Measurements from ENCODE around the gene FBXW8.

Gene FBXW8

DNA sequence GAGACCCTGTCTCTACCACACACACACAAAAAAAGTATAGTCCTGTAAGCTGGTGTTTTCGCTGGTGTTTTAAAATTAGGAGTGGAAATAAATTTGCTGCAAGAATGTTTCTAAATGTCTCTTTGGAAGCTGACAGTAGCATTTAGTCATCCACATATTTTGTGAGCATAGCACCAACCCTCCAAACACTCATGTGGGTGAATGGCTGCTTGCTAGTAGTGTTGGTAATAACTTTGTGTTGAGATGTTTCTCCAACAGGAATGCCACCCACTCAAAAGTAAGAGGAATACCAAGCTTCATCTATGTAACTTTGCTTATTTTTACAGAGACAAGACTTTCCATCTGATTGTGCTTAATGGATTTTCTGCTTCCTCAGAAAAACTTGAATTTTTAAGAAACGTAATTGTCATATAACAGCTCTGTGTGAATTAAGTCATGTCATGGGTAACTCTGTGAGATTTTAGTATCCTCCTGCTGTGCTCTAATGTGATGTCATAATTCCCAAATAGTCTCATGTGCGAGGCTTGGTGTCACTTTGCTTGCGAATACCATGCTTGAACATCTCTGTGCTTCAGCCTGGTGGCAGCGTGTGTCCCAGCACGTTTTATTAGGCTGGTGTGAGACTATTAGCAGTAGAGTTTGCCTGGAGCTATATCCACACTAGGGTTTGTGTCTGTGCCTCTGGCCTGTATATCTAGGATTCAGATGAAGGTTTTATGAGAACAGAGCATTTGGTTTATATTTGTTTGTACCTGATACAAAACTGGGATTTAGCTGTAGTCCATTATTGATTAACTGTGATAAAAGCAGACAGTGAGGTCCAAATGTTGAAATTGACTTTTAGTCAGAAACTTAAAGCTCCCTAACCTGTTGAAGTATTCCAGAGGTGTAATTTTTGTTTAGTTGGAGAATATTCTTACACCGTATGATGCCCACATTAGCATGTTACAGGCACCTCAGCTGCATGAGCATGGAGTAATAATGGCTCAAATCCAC is 80.5 kb downstream of the FBXW8 start:
- in situ Hi-C loops (cut with MboI; ENCODE audit: low sequenced_read_pairs), result no loop called here

DNA sequence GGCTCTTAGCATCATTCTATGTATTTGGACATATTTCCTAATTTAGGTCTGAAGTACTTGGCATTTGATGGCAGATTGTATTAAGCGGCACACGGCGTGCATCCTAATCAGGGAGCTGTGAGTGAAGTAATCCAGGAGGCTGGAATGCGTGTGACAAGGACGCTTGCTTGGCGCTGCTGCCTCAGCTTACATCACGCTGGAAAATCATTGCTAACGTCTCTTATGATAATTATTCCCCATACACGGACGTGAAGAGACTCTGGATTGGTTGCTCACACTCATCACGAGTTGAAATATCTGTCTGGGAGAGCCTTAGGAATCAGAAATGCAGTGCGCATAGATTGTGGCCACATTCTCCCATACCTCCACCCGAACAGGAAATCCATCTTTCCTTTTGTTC is 85.3 kb downstream of the FBXW8 start:
- in situ Hi-C loops (cut with MboI; ENCODE audit: low sequenced_read_pairs), result no loop called here

DNA sequence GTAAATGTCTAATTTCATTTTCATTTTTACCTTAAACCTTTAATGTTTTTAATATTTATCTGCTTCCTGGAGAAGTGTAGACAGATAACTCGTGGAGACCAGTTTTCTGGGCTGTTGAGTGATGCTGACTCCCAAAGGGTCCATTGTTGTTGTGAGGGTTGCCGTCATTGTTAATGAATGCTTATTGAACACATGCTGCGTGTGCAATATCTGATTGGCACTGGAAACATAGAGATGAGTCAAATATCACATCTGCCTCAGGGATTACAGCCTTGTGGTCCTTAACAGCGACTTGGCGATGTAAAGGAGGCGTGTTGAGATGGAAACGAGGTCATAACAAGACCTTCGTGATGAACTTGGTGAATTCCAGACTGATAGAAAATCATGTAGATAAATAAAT is 85.9 kb downstream of the FBXW8 start:
- in situ Hi-C loops (cut with MboI; ENCODE audit: low sequenced_read_pairs), result no loop called here

DNA sequence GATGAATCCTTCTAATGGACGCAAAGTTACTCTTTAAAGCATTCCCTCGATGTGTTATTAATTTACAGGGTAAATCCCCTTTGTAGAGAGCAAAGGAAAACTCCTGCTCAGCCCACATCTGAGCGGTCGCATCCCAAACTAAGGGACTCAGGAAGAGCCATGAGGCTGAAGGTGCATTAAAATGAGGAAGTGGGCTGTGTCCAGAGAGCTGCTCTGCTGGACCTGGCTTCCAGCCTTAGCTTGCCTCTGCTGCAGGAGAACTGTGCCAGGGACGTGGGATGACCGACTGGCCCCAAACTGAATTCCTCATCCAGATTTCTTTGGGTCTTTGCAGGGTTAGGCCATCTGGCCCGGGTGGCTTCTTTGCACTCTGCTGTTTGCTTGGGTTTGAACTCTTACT is 88.3 kb downstream of the FBXW8 start:
- in situ Hi-C loops (cut with MboI; ENCODE audit: low sequenced_read_pairs), result no loop called here

DNA sequence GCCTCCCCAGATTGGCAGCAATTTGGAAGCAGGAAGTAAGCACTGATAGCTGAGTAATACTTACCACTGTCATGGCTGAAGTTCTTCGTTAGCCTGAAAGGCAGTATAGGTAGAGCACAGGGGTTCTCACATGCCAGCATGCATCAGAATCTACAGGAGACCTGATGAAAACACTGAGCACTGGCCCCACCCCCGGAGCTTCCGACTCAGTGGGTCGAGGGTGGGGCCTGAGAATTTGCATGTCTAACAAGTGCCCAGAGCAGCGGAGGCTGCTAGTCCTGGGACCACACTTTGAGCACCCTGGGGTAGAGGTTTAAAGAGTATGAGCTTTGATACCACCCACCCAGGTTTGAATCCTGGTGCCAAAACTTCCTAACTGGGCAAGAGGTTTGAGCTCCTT is 89.6 kb downstream of the FBXW8 start:
- in situ Hi-C loops (cut with MboI; ENCODE audit: low sequenced_read_pairs), result no loop called here

DNA sequence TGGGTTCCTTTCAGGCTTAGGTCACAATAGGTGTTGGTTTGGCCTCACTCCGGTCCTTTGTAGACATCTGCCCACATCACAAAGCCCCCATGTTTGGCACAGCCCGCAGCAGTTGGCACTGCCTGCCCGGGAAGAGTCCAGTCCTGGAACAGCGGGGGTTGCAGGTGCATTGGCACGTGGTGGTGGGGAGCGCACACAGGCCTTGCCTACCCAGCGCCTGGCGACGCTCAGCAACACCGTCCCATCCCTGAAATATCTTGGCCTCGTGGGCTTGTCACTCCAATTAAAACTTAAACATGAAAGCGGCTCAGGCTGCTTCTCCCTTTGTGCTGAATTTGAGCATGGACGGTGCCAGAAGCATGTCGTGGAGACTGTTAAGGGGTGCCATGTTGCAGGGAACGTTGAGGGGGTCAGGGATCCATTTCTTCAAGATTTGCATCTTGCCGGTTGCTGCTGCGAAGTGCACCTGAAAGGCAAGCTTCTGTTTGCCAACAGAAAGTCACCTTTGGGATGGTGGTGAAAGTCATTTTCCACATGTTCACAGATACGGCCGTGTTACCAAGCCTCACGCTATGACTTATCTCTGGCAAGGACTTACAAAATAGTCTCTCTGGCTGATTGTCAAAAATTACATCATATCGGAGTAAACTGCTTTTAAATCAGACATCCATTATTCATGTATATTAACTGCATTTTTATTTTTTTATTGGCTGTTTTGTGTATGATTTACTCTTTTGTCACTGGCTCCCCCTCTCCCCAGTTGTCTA is 91.5 kb downstream of the FBXW8 start:
- in situ Hi-C loops (cut with MboI; ENCODE audit: low sequenced_read_pairs), result no loop called here

DNA sequence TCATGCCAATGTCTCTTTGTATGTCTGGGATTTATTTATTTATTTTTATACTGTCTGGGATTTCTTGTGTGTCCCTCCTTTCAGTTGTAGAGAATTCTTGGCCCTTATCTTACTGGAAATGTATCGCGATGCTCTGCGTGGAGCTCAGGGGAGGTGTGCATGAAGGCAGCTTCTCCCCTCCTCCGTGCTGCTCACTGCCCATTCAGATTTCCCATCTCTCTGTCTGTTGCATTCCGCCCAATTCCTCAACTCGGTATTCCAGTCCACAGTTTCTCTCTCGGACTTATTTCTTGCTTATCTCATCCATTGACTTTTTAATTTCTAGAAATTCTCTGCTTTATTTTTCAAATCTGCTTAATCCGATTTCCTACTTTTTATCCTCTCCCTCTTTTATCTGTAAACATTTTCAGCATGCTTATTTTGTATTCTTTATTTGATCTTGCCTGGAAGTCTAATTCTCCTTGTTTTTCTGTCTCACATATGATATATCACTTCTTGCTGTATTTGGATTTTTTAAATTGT is 93.2 kb downstream of the FBXW8 start:
- in situ Hi-C loops (cut with MboI; ENCODE audit: low sequenced_read_pairs), result no loop called here

DNA sequence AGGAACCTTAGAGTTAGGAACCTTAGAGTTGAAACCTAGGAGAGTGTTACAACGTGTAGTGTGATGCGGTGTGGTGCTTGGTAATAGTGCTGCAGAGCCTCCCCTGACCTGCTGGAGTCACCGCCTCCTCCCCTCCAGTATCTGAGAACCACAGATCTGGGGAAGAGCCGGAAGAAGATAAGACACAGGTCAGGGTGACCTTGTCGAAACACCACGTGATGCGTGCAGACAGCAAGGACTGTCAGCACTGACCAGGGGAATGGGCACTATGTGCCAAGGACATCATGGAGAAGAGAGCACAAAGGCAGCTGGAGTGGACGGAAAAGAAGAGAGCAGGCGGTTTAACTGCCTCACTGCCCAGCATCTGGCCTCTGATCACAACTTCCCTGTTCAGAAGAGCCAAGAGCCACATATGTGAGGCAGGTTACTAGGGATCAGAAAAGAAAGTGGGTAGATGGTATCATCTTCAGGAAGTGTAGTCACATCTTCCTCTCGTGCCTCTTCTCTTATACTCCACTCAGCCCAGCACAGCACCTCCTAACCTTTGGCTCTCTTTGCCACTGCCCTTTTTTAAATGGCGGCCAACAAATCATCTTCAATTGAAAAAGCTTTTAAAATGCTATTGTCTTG is 94.8 kb downstream of the FBXW8 start:
- in situ Hi-C loops (cut with MboI; ENCODE audit: low sequenced_read_pairs), result no loop called here

DNA sequence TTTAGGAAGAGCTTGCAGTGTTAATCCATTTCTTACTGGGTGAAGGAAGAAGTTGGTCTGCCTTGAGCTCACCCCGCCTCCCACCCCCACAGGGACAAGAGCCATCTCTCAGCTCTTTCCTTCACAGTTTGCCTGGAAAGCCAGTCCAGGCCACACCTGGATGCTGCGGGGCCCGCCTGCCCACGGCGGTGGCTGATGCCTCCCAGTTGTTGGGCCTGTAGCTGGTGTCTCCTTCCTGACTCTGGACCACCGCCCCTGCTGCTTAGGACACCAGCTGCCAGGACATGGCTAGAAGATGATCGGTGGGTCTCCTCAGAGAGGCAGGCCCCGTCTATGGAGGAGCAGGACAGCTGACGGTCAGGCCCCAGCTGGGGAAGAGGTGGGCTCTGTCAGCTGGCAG is 95.6 kb downstream of the FBXW8 start:
- in situ Hi-C loops (cut with MboI; ENCODE audit: low sequenced_read_pairs), result no loop called here

DNA sequence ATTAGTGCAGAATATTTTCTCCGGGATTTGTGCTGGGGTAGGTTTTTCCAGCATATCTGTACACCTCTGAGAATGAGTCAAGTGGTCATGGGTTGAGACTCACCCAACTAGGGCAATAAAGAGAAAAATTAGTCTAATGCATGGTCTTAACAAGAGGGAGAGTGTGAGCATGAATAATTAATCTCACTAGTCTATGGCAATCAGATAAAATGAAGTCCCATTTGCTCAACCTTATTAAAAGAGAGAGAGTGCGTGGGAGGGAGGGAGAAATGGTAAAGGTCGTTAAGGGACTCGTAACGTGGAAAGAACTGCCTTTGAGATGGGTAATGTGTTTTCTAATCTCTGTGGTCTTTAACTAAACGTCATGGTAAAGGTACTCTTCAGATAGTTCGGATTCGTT is 96.8 kb downstream of the FBXW8 start:
- in situ Hi-C loops (cut with MboI; ENCODE audit: low sequenced_read_pairs), result no loop called here

DNA sequence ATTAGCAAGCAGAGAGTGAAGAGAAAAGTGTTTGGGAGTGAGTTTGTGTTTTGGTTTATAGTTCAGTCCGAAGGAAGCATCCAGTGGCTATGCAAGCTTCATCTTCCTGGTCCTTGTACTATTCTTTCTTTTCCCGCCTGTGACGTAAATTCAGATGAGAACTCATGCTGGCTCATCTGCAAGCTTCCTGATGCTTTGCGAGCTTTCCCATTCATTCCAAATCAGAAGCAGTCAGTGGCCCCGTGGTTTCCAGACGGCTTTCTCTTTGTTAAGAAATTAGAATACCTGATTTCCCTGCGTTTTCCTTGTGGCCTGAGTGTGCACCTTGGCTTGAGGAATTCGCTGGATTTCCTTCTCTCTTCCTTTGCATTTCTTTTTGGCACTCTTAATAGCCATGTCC is 99.0 kb downstream of the FBXW8 start:
- in situ Hi-C loops (cut with MboI; ENCODE audit: low sequenced_read_pairs), result no loop called here

DNA sequence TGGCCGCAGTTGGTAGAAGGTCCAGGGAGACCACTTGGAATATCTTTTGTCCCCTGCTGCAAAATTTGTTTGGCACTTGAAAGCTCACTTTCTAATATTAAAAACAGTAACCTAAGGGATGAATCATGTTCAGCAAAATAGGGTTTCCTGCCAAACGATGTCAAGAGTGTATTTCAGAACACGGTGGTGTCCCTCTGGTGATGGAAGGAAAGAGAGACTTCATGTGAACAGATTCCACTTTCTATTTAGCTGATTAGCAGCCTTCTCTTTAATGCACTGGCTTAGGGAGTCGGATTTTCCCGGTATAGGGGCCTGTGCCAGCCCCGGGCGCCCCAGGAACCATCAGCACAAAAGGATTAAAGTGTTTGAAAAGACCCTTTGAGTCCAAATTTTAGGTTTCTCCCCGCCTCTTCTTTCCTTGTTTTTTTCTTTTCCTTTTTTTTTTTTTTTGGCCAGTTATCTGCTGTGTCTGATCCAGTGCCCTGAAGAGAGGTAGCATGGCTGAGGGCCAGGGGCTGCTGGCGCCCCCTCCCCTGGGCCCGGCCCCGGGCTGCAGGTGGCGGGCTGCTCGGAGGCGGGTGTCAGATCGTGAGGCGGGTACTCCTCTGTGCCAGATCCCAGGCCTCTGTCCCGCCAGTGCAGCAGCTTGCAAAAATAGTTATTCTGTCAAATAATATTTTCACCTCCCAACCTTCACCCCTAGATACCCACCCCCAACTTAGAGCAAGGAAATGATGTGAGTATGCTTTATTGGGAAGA is 100.1 kb downstream of the FBXW8 start:
- in situ Hi-C loops (cut with MboI; ENCODE audit: low sequenced_read_pairs), result no loop called here

DNA sequence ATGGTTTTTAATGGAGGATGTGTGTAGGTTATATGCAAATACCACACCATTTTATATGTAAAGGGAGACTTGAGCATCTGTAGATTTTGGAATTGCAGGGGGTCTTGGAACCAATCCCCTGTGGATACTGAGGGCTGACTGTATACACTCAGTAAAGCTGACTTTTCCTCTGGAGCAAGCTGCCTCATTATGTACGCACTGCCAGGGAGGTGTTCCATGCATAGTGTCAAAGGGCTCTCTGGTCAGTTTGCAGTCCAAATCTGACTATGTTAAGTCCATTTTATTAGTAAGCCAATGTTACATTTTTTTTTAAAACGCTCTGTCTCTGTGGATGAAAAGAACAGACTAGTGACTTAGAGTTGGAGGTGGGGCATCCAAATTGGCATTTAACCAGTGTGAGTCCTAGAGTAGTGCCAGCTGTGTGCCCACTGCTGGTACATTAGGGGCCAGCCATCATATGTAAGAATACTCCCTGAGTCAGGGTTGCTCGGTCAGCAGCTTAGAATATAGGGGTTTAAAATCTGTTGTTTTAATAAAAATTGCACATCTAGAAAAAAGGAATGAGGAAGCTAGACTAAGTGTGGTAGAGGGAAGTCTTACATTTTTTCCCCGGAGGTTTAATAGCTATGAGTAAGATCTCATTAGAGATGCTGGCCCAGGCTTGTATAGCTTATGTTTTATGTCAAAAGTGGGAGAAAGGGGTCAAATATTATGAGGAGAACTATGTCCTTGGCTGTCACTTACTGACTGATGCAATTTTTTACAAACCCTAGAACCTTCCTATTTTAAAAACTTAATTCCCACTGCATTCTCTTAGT is 101.4 kb downstream of the FBXW8 start:
- in situ Hi-C loops (cut with MboI; ENCODE audit: low sequenced_read_pairs), result no loop called here

DNA sequence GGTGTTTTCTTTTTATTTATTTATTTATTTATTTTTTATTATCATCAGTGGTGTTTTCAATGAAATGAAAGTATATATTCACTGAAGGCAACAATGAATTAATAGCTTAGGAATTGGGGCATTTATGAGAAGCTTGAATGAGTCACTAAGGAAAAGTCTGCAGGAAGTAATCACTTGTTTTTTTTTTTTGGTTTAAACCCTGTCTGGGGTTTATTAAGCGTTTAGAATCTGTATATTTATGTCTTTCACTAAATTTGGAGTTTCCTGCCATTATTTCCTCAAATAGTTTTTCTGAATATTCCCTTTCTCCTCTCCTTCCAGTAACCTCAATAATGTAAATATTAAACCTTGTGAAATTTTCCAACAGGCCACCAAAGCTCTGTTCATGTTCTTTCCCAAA is 103.0 kb downstream of the FBXW8 start:
- in situ Hi-C loops (cut with MboI; ENCODE audit: low sequenced_read_pairs), result no loop called here

DNA sequence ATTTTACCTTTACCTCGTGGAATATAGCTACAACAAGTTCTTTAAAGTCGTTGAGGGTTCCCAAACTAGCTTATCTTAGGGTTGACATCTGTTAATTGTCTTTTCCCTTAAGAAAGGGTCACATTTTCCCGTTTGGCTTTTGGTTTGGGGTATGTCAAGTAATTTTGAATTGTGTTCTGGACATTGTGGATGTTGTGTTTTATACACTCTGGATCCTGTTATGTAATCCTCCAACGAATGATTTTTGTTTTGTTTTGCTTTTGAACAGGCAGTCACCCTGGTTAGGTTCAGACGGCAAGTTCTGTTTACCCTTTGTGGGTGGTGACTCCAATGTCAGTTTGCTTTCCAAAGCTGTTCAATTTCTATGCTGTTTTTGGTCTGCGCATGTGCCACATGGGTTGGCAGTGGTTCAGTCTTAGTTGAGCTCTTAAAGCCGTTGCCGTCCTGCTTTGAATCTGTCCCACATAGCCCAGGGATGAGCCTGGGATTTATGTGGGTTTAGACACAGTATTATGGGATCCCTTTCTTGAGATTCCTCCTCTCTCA is 103.7 kb downstream of the FBXW8 start:
- in situ Hi-C loops (cut with MboI; ENCODE audit: low sequenced_read_pairs), result no loop called here

DNA sequence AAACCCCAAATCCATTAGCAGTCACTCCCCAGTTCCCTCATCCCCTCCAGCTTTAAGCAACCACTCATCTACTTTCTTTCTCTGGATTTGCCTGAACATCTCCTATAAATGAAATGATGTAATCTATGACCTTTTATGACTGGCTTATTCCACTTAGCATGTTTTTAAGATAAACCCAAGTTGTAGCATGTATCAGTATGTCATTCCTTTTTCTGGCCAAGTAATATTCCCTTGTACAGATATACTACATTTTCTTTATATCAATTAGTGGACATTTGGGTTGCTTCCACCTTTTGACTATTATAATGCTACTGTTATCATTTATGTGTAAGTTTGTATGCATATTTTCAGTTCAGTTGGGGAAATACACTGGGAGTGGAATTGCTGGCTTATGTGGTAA is 105.1 kb downstream of the FBXW8 start:
- in situ Hi-C loops (cut with MboI; ENCODE audit: low sequenced_read_pairs), result no loop called here

DNA sequence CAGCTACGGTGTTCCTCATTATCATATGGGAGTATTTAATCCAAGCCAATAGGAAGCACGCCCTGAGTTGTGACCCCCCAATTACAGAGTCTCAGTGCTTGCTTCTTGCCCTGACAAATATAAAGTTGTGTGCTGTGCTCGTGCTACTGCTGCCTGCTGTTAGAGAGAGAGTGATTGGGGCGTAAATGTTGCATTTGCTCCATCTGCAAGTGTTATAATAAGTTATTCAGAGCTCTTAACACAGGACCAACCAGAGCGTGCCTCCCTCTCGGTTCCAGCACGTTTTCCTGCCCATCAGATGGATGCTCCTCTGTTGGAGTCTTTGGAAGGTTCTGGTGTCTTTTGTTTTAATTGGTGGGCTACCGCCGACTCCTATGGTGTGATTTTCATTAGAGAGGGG is 107.1 kb downstream of the FBXW8 start:
- in situ Hi-C loops (cut with MboI; ENCODE audit: low sequenced_read_pairs), result no loop called here

DNA sequence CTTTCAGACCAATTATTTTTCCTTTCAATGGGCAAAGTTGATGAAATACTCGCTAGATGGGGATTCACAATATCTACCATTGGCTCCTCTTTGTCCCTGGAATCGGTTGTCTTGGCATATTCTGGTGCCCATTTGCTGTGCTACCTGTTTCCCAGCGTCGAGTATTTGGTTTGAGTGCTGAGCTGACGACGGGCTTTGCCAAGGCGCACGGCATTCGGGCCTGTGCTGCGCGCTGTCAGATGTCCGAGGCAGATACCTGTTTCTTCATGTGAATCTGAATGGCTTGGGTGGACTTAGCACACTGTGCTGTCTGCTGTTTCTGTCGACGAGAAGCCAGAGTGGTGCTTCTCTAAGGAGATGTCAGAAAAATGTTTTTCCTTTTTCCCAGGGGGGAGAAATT is 107.5 kb downstream of the FBXW8 start:
- in situ Hi-C loops (cut with MboI; ENCODE audit: low sequenced_read_pairs), result no loop called here

DNA sequence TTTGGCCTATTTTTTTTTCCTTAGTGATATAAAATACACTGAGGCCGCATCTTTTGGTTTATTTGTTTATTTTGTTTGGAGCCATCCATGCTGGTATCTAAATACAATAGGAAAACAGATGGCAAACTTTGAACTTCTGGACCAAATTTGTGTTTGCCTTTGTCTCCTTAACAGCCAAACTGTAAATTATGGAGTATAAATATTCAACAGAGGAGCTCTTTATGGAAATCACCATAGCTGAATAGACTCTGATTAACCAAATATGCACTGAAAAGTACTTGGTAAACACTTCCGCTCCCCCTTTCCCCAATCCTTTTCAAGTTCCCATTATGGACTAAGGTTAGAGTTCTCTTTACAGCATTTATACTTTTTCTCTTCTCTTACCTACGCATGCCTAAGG is 107.9 kb downstream of the FBXW8 start:
- in situ Hi-C loops (cut with MboI; ENCODE audit: low sequenced_read_pairs), result no loop called here

DNA sequence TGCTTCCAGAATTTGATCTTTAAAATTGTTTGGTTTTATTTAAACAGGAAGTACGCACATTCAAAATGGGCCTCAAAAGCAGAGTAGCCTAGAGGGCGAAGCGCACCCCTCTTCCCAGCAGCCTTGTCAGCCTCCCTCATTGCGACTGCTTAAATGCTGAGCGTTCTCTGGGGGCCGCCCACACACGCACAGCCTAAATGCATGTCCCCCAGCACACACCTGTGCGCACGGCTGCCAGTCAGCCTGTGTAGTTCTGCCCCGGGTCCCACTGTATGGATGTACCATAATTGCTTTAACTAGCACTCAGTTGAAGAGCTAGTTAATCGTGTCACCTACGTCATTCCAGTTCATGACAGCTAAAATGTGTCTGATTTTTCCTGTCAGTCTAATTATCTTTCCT is 109.1 kb downstream of the FBXW8 start:
- in situ Hi-C loops (cut with MboI; ENCODE audit: low sequenced_read_pairs), result no loop called here

All from hTERT RPE-1 (cell line).